Kidney (tissue), 14 donors: ENCODE results near the gene MAP3K21. TPM values are rescaled to one million over a fixed set of nuclear protein-coding genes. Genes with fewer than 3 reads are reported as not detected.

ENCODE experiments used
- DNase-seq, 5 donors: peaks; one replicate each; pipeline ENCODE4 v3.0.0-alpha.2; 2013 to 2020
- FAIRE-seq: peaks from 2 replicates; lab custom pipeline; 2012; peaks lifted over from hg19 to GRCh38; lab: Jason Lieb, UNC
- H3K27ac ChIP-seq, 2 donors: one replicate each; pipeline ENCODE4 v1.7.0; 2013; ENCODE audit warnings: low read depth in 2 of 2, low read length in 2 of 2, inconsistent platforms in 1 of 2
- H3K27me3 ChIP-seq: one replicate; pipeline ENCODE4 v1.7.1; 2013; ENCODE audit warnings: low read length, inconsistent platforms; ENCODE audit not compliant: control insufficient read depth, insufficient read depth
- H3K36me3 ChIP-seq, 3 donors: one replicate each; pipeline versions ENCODE4 v1.7.0 to v1.7.1; 2013; ENCODE audit warnings: low read length in 3 of 3, control low read depth in 1 of 3, inconsistent platforms in 1 of 3; ENCODE audit not compliant: insufficient read depth in 3 of 3, control insufficient read depth in 2 of 3
- H3K4me1 ChIP-seq, 3 donors: one replicate each; pipeline versions ENCODE4 v1.7.0 to v1.7.1; 2013; ENCODE audit warnings: low read length in 3 of 3, inconsistent platforms in 1 of 3, low read depth in 1 of 3; ENCODE audit not compliant: control insufficient read depth in 2 of 3, insufficient read depth in 2 of 3
- H3K4me3 ChIP-seq, 3 donors: one replicate each; pipeline versions ENCODE4 v1.7.0 to v1.8.1; 2013; ENCODE audit warnings: low read length in 3 of 3, control low read depth in 1 of 3, inconsistent platforms in 1 of 3
- H3K9ac ChIP-seq, 3 donors: one replicate each; pipeline versions ENCODE4 v1.7.0 to v1.7.1; 2013; ENCODE audit warnings: low read length in 3 of 3, control low read depth in 1 of 3, inconsistent platforms in 1 of 3
- H3K9me3 ChIP-seq, 3 donors: one replicate each; pipeline versions ENCODE4 v1.7.0 to v1.7.1; 2013; ENCODE audit warnings: low read length in 3 of 3, control low read depth in 1 of 3, inconsistent platforms in 1 of 3; ENCODE audit not compliant: control insufficient read depth in 2 of 3, insufficient read depth in 1 of 3
- CTCF ChIP-seq: IDR thresholded peaks from 3 replicates; pipeline ENCODE4 v1.5.1; 2012; ENCODE audit warnings: mild to moderate bottlenecking, moderate library complexity, borderline replicate concordance; ENCODE audit not compliant: insufficient read depth; ENCODE audit errors: extremely low read depth
- intact Hi-C: fragments of 100-400 bp; cut with DNase I; formaldehyde crosslinking; loops from one replicate; pipeline ENCODE4 v1.11.1; 2022
- polyA plus RNA-seq: library from polyadenylated mRNA; stranded (reverse); fragments of 350-450 nt; fragmentation: Illumina TruSeq; extraction: RNeasy Lipid Tissue Mini Kit (QIAGEN cat#74804); gene quantifications from one replicate; pipeline ENCODE4 v1.2.3, GENCODE V29; 2014; ENCODE audit warnings: low read depth, low replicate concordance; ENCODE audit not compliant: insufficient read depth
- total RNA-seq: library from RNA; stranded (reverse); fragmentation: NEBNext Ultra II Directional; extraction: Animal tissue kit (Norgen Biotek cat#: 25700); gene quantifications from one replicate; pipeline ENCODE4 v1.2.1, GENCODE V29; 2021
- donor health status: control.
- donor health status: control.
- donor health status: control.
- donor health status: control.
- donor health status: control.
- donor health status: DM: yes; HTN: yes; CAD: no.
- donor health status: Normal renal cell carcinoma (clear cell type).

MAP3K21 gene
- total and polyA plus RNA-seq, 2 donors from 2014 or later, result 7.4 to 21.6 TPM

- DNase-seq (peak in 2 of 5 donors; percentile 12 to 14), FAIRE-seq (no peak)
- no peaks in the 10 kb centered on the region for H3K27me3 ChIP-seq
- H3K36me3 ChIP-seq, result no peaks in the 10 kb centered on the region
- no peak overlapping the region for H3K27ac ChIP-seq
- no peak overlapping the region for H3K4me3 ChIP-seq
- H3K9me3 ChIP-seq, result no peaks in the 10 kb centered on the region
- H3K4me1 ChIP-seq, result no peaks in the 10 kb centered on the region
- TF ChIP-seq CTCF, result no peak
- intact Hi-C loops, result no loop called here
- H3K9ac ChIP-seq, result no peak overlapping the region
Measured at GRCh38 chr1:233433436-233434210, 106.1 kb downstream of the MAP3K21 start.

Other genes starting within 250 kb of the MAP3K21 start
- 29.2 TPM for gene PCNX2, start 32.0 kb upstream of the MAP3K21 start, total RNA-seq
- 5.2 TPM for gene PCNX2, start 32.0 kb upstream of the MAP3K21 start, polyA plus RNA-seq